Peyer's patch (tissue), 4 donors: ENCODE measurements around the gene SCAMP1. TPM values are rescaled to one million over a fixed set of nuclear protein-coding genes. Genes with fewer than 3 reads are reported as not detected.
A peak's percentile ranks its signal among the peaks of the same experiment; 100 is the strongest.

Experiments
- DNase-seq, 3 donors: peaks; one replicate each; pipeline ENCODE4 v3.0.0-alpha.2; 2017 to 2019
- H3K27ac ChIP-seq, 4 donors: fragments of 200-600 bp; sonication (generic); one replicate each; pipeline ENCODE4 v1.5.1; 2016 to 2019
- H3K27me3 ChIP-seq, 2 donors: fragments of 200-600 bp; sonication (generic); one replicate each; pipeline ENCODE4 v1.5.1; 2019
- H3K36me3 ChIP-seq, 3 donors: fragments of 200-600 bp; sonication (generic); one replicate each; pipeline ENCODE4 v1.5.1; 2016 to 2019
- H3K4me1 ChIP-seq, 4 donors: fragments of 200-600 bp; sonication (generic); one replicate each; pipeline ENCODE4 v1.5.1; 2016 to 2019
- H3K4me3 ChIP-seq, 4 donors: fragments of 200-600 bp; sonication (generic); 1 replicate in 3 of 4; 2 replicates in 1 of 4; pipeline ENCODE4 v1.5.1; 2016 to 2019; ENCODE audit warnings: mild to moderate bottlenecking in 1 of 4
- H3K9me3 ChIP-seq, 4 donors: fragments of 200-600 bp; sonication (generic); one replicate each; pipeline ENCODE4 v1.5.1; 2016 to 2019; ENCODE audit warnings: mild to moderate bottlenecking in 1 of 4
- POLR2A ChIP-seq, 2 donors: fragments of 450-650 bp; IDR thresholded peaks; one replicate each; pipeline ENCODE4 v1.5.1; 2017; ENCODE audit warnings: antibody characterized with exemption in 2 of 2, mild to moderate bottlenecking in 2 of 2, moderate library complexity in 2 of 2
- total RNA-seq, 4 donors: library from RNA; depleted of rRNA; stranded (reverse); fragments of >200 nt; gene quantifications; one replicate each; pipeline ENCODE4 v1.1.0, GENCODE V29; 2016
- TF ChIP-seq, protein P1 (sequence below), 6 experiments: fragments of 450-650 bp in 4 of 6; fragments of 200-600 bp in 2 of 6; sonication (generic) in 1 of 6; IDR thresholded peaks; one replicate each; pipeline ENCODE4 v1.5.1; 2017 to 2019; ENCODE audit warnings: antibody characterized with exemption in 6 of 6, mild to moderate bottlenecking in 3 of 6, moderate library complexity in 1 of 6

SCAMP1 gene
- total RNA-seq, 4 donors from 2014 or later: 10.6 to 17.3 (median 11.5) TPM

DNA sequence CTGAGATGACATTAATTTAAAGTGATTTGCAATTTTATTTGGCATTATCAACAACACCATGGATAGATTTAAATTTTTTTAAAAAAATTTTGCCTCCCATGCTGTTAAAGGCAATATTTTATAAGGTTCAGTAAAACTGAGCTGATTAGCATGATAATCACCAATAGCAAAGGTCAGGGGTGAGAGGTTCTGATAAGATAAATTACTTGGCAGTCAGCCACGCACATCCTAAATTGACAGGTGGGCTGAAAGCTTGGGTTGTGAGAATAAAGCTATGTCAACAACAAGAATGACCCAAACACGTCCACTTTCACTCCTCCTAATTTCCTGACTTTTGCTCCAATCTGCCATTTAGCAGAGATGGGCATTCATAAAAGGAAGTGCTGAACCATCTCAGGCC lies 161.0 kb downstream of the SCAMP1 start:
- H3K27ac ChIP-seq: peak overlapping the region in 2 of 4 donors; percentile 66 to 78
- H3K4me3 ChIP-seq: no peak overlapping the region
- H3K36me3 ChIP-seq: no peaks in the 10 kb centered on the region
- H3K27me3 ChIP-seq: no peaks in the 10 kb centered on the region
- TF ChIP-seq, protein P1, sequence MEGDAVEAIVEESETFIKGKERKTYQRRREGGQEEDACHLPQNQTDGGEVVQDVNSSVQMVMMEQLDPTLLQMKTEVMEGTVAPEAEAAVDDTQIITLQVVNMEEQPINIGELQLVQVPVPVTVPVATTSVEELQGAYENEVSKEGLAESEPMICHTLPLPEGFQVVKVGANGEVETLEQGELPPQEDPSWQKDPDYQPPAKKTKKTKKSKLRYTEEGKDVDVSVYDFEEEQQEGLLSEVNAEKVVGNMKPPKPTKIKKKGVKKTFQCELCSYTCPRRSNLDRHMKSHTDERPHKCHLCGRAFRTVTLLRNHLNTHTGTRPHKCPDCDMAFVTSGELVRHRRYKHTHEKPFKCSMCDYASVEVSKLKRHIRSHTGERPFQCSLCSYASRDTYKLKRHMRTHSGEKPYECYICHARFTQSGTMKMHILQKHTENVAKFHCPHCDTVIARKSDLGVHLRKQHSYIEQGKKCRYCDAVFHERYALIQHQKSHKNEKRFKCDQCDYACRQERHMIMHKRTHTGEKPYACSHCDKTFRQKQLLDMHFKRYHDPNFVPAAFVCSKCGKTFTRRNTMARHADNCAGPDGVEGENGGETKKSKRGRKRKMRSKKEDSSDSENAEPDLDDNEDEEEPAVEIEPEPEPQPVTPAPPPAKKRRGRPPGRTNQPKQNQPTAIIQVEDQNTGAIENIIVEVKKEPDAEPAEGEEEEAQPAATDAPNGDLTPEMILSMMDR (IDR thresholded peaks at IDR 0.05): no peak
- no peak for TF ChIP-seq POLR2A (IDR thresholded peaks at IDR 0.05)
- DNase-seq: peak in 1 of 3 donors; percentile 4
- peaks cover 0 to 57% (median 12%) of the 10 kb centered on the region in 4 donors for H3K4me1 ChIP-seq
- H3K9me3 ChIP-seq: no peaks in the 10 kb centered on the region

DNA sequence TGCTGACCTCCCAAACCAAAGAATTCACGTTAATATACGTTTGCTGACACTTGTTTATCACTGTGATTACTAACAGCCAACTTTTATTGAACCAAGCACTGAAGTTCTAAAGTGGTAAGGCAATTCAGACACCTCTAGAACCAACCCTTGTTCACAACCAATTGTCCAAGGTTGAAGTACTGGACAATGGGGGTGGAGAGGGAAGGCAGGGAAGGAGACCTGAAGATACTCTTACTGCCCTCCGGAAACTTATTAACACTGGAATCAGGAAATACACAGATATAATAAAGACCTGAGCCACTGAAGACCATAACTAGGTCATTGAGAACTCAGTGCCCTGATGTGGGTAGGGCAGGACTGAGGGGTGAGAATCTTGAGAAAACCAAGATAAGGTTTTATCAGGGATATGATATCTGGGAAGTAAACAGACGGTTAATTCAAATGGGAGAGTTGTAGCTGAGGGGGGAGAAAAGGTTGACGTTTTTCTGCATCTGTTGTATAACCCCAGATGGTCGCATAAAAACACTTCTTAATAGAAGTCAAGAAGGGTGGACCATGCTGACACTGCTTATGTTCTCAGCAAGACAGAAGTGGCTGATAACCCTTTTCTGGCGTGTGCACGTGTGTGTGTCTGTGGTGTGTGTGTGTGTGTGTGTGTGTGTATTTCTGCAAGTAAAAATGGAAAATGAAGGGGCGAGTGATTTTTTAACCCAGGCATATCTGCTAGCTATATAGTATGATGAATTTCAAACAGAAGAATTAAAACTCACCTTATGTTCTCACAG lies 162.3 kb downstream of the SCAMP1 start:
- no peaks in the 10 kb centered on the region for H3K27me3 ChIP-seq
- no peak overlapping the region for H3K4me3 ChIP-seq
- H3K9me3 ChIP-seq: no peaks in the 10 kb centered on the region
- peak overlapping the region in 2 of 4 donors; percentile 66 to 78 for H3K27ac ChIP-seq
- no peaks in the 10 kb centered on the region for H3K36me3 ChIP-seq
- peak in 1 of 3 donors; percentile 57 for DNase-seq
- peaks cover 0 to 62% (median 12%) of the 10 kb centered on the region in 4 donors for H3K4me1 ChIP-seq
- no peak for TF ChIP-seq POLR2A (IDR thresholded peaks at IDR 0.05)
- TF ChIP-seq, protein P1 (IDR thresholded peaks at IDR 0.05): no peak

DNA sequence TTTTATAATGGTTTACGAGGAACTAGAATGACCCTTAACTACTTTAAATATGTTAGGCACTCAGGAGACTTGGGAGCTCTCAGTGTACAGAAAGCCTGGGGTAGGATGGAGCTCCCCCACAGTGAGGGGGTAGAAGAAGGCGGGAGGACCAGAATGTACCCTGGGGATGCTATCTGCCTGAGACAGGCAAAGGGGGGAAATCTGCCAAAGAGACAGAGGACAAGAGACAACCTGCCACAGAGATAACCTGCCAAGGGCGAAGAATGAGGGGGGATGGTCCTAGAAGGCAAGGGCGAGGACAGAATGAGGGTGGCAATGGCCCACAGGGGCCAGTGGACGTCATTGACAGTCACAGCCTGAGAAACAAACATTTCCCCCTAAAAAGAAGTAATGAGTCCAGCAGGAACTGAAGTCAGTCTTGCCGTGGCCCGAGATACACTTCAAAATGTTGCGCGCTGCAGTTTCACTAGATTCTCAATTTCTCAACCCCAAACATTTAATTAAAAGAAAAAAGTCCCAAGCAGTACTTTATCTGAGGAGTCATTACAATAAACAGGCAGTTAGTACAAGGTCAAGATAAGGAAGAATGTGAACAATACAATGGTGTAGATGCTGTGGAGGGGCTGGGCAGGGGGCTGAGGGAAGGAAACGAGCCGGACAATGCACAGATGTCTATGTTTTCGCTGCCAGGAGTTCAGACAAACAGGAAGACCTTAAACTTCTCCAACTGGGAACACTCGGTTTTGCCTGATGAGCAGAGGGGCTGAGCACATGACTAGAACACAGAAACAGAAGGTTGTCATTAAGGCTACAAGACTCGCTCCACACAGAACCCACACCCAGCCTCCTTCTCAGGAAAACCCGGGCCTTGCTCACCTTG lies 163.1 kb downstream of the SCAMP1 start:
- H3K36me3 ChIP-seq: no peaks in the 10 kb centered on the region
- TF ChIP-seq, protein P1 (IDR thresholded peaks at IDR 0.05): no peak
- TF ChIP-seq POLR2A (IDR thresholded peaks at IDR 0.05): no peak
- H3K4me1 ChIP-seq: peaks cover 0 to 63% (median 12%) of the 10 kb centered on the region in 4 donors
- H3K9me3 ChIP-seq: no peaks in the 10 kb centered on the region
- peak overlapping the region in 2 of 4 donors; percentile 66 to 78 for H3K27ac ChIP-seq
- H3K4me3 ChIP-seq: no peak overlapping the region
- H3K27me3 ChIP-seq: no peaks in the 10 kb centered on the region
- DNase-seq: peak in 1 of 3 donors; percentile 19

DNA sequence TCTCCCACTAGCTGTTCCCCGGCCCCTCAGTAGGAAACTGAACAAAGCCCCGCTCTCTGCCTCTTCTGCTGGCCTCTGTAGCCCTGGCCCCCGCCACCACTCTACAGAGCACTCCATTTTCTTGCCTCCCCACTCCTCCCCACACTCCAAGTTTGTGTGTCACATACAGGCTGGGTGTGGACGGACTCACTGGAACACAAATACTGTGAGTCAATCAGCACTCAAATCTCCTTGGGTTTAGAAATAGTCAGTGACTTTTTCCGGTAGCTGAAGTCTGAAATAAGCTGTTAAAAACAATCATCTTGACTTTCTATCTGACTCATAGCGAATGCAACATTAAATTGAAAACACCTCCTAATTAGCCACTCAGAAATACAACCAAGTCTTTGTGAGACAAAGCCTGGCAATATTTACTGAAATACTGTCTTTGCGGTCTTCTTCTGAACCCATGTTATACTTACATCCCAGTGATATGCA lies 165.7 kb downstream of the SCAMP1 start:
- Histone ChIP-seq H3K9me3 (no peaks in the 10 kb centered on the region), H3K27ac (peak overlapping the region in 3 of 4 donors; percentile 2 to 83 (median 3)), H3K27me3 (no peaks in the 10 kb centered on the region), H3K4me3 (no peak overlapping the region), H3K4me1 (peaks cover 0 to 40% (median 6%) of the 10 kb centered on the region in 4 donors), H3K36me3 (no peaks in the 10 kb centered on the region)
- TF ChIP-seq, protein P1 (IDR thresholded peaks at IDR 0.05): no peak
- no peak for TF ChIP-seq POLR2A (IDR thresholded peaks at IDR 0.05)
- DNase-seq: no peak

DNA sequence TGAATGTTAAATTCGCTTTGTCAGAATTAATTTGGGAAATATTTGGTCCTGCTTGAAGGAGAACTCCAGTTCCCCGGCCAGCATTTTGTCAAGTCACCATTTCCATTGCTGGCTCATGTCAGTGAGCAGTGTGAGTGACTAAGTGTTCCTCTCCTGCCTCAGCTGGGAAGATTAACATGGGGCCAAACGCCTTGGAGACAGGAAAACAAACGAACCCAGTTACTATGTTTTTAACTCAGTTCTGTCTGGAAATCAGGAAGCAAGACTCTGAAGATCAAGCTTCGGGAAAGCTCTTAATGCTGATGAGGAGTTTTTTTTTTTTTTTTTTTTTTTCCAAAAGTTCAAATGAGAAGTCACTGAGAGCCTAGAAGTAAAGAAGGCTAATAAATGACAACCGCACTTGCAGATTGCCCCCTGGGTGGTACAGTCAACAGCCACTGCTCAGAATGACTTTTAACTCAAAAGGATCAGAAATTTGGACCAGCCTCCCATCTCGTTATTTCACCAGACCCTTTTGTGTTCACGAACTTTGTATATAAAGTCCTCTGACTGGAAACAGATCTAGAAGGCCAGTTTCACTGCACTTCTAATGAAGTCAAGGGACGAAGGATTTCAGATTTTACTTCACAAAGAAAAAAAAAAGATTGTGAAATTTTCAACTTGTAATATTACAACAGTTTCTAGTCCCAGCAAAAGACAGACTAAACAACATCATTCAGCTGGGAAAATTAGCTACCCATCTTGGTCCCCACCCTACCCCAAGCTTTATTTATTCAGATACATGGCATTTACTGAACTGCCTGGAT lies 166.8 kb downstream of the SCAMP1 start:
- no peak for TF ChIP-seq POLR2A (IDR thresholded peaks at IDR 0.05)
- TF ChIP-seq, protein P1 (IDR thresholded peaks at IDR 0.05): no peak
- DNase-seq: peak in 1 of 3 donors; percentile 74
- H3K36me3 ChIP-seq: no peaks in the 10 kb centered on the region
- no peaks in the 10 kb centered on the region for H3K9me3 ChIP-seq
- H3K4me3 ChIP-seq: no peak overlapping the region
- peaks cover 0 to 29% (median 2%) of the 10 kb centered on the region in 4 donors for H3K4me1 ChIP-seq
- no peaks in the 10 kb centered on the region for H3K27me3 ChIP-seq
- peak overlapping the region; percentile 31 to 83 (median 46) for H3K27ac ChIP-seq
